HEK293 (cell line): ENCODE data around the gene HIP1.
A peak's percentile ranks its signal among the peaks of the same experiment; 100 is the strongest.
"Not testable (repeated sequence)": the region's sequence is repeated elsewhere in the genome, so short reads cannot be mapped to it uniquely, and the experiment has no call there.

Experiments
- CTCF ChIA-PET: fragments of 350-600 bp; formaldehyde crosslinking; extraction: SDS; loops from one replicate; lab custom pipeline; 2021; ENCODE audit warnings: antibody characterized with exemption; lab: Yijun Ruan, JAX
- POLR2A ChIA-PET: fragments of 300-600 bp; formaldehyde crosslinking; extraction: SDS; loops from one replicate; lab custom pipeline; 2020; ENCODE audit warnings: antibody characterized with exemption, inconsistent platforms; lab: Yijun Ruan, JAX
- H3K27ac ChIP-seq: fragments of 200-500 bp; sonication (Bioruptor generic); 2 replicates; pipeline ENCODE4 v1.5.1; 2014; ENCODE audit warnings: low read depth, low read length, control low read depth, inconsistent platforms; ENCODE audit errors: extremely low read depth
- H3K36me3 ChIP-seq, 2 experiments: fragments of 200-500 bp in 1 of 2; sonication (Bioruptor generic) in 1 of 2; 1 replicate in 1 of 2; 2 replicates in 1 of 2; pipeline ENCODE4 v1.5.1; 2014 to 2017; ENCODE audit warnings: inconsistent platforms in 2 of 2, low read length in 2 of 2; ENCODE audit not compliant: control insufficient read depth in 2 of 2, insufficient read depth in 1 of 2
- H3K4me1 ChIP-seq: fragments of 200-500 bp; sonication (Bioruptor generic); 2 replicates; pipeline ENCODE4 v1.5.1; 2014; ENCODE audit warnings: mild to moderate bottlenecking, low read length, inconsistent platforms; ENCODE audit not compliant: control insufficient read depth, insufficient read depth
- H3K4me3 ChIP-seq: 2 replicates; pipeline ENCODE4 v1.5.1; 2011; ENCODE audit warnings: low read depth, mild to moderate bottlenecking, control low read depth, low read length, moderate library complexity
- H3K9me3 ChIP-seq: fragments of 200-500 bp; sonication (Bioruptor generic); 2 replicates; pipeline ENCODE4 v1.5.1; 2014; ENCODE audit warnings: low read depth, low read length, inconsistent platforms; ENCODE audit not compliant: control insufficient read depth, insufficient read depth
- GLI2 ChIP-seq: fragments of 450-650 bp; formaldehyde crosslinking; IDR thresholded peaks from 2 replicates; pipeline ENCODE4; 2017; ENCODE audit warnings: missing biosample characterization, missing genetic modification characterization, low read depth, borderline replicate concordance
- REPIN1 ChIP-seq: fragments of 450-650 bp; formaldehyde crosslinking; IDR thresholded peaks from 2 replicates; pipeline ENCODE4 v1.5.1; 2017; ENCODE audit warnings: missing biosample characterization, missing genetic modification characterization, low read depth
- SP2 ChIP-seq: fragments of 450-650 bp; formaldehyde crosslinking; IDR thresholded peaks from 2 replicates; pipeline ENCODE4 v1.5.1; 2016; ENCODE audit warnings: missing biosample characterization, missing genetic modification characterization
- ZFHX2 ChIP-seq: fragments of 450-650 bp; formaldehyde crosslinking; conservative IDR thresholded peaks from 2 replicates; pipeline ENCODE4 v1.5.1; 2016; ENCODE audit warnings: missing biosample characterization, missing genetic modification characterization
- ZNF19 ChIP-seq: fragments of 450-650 bp; formaldehyde crosslinking; IDR thresholded peaks from 2 replicates; pipeline ENCODE4; 2016; ENCODE audit warnings: missing biosample characterization, missing genetic modification characterization, low read depth
- ZNF391 ChIP-seq: fragments of 450-650 bp; formaldehyde crosslinking; IDR thresholded peaks from 2 replicates; pipeline ENCODE4 v1.5.1; 2016; ENCODE audit warnings: low read depth, missing biosample characterization, missing genetic modification characterization, borderline replicate concordance
- ZNF394 ChIP-seq: fragments of 450-650 bp; formaldehyde crosslinking; IDR thresholded peaks from 2 replicates; pipeline ENCODE4 v1.5.1; 2016; ENCODE audit warnings: missing biosample characterization, missing genetic modification characterization, mild to moderate bottlenecking, moderate library complexity, borderline replicate concordance
- ZNF426 ChIP-seq: fragments of 450-650 bp; formaldehyde crosslinking; IDR thresholded peaks from 2 replicates; pipeline ENCODE4 v1.5.1; 2017; ENCODE audit warnings: missing biosample characterization, missing genetic modification characterization, mild to moderate bottlenecking, inconsistent platforms, moderate library complexity
- ZNF433 ChIP-seq: fragments of 450-650 bp; formaldehyde crosslinking; IDR thresholded peaks from 2 replicates; pipeline ENCODE4 v1.5.1; 2016; ENCODE audit warnings: missing biosample characterization, missing genetic modification characterization, low read depth
- ZNF48 ChIP-seq: fragments of 450-650 bp; formaldehyde crosslinking; IDR thresholded peaks from 2 replicates; pipeline ENCODE4 v1.5.1; 2016; ENCODE audit warnings: missing biosample characterization, missing genetic modification characterization
- ZNF555 ChIP-seq: fragments of 450-650 bp; formaldehyde crosslinking; conservative IDR thresholded peaks from 2 replicates; pipeline ENCODE4 v1.5.1; 2017; ENCODE audit warnings: missing biosample characterization, mild to moderate bottlenecking, missing genetic modification characterization, inconsistent platforms
- ZNF623 ChIP-seq: fragments of 450-650 bp; formaldehyde crosslinking; IDR thresholded peaks from 2 replicates; pipeline ENCODE4 v1.5.1; 2016; ENCODE audit warnings: missing biosample characterization, missing genetic modification characterization
- ZNF654 ChIP-seq: fragments of 450-650 bp; formaldehyde crosslinking; IDR thresholded peaks from 2 replicates; pipeline ENCODE4 v1.5.1; 2016; ENCODE audit warnings: low read depth, missing biosample characterization, missing genetic modification characterization
- ZXDB ChIP-seq: fragments of 450-650 bp; formaldehyde crosslinking; IDR thresholded peaks from 2 replicates; pipeline ENCODE4 v1.5.1; 2016; ENCODE audit warnings: missing biosample characterization, missing genetic modification characterization
- TF ChIP-seq, protein P1 (sequence below): fragments of 450-650 bp; formaldehyde crosslinking; IDR thresholded peaks from 2 replicates; pipeline ENCODE4 v1.5.1; 2016; ENCODE audit warnings: missing biosample characterization, missing genetic modification characterization
- TF ChIP-seq, protein P2 (sequence below): fragments of 450-650 bp; formaldehyde crosslinking; conservative IDR thresholded peaks from 2 replicates; pipeline ENCODE4 v1.5.1; 2016; ENCODE audit warnings: low read depth, missing biosample characterization, missing genetic modification characterization
- TF ChIP-seq, protein P3 (sequence below): fragments of 450-650 bp; formaldehyde crosslinking; IDR thresholded peaks from 2 replicates; pipeline ENCODE4 v1.5.1; 2016; ENCODE audit warnings: missing biosample characterization, missing genetic modification characterization

Gene HIP1

DNA sequence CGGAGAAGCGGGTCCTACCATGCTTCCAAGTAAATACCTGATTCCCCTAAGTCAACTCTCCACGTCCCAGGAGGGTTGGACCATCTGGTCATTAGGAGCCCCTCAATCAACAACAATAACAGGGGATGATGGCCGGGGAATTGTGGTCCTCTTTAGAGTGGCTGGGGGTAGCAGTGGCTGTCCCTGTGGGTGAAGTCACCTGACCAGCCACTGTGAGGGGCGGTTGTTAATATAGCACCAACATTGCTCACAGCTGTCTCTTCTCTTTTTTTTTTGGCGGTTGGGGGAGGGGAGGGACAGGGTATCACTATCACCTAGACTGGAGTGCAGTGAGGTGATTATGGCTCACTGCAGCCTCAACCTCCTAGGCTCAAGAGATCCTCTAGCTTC, 178.8 kb downstream of the HIP1 start:
- POLR2A ChIA-PET: no interaction called here
- no peak overlapping the region for H3K27ac ChIP-seq
- CTCF ChIA-PET: interaction anchor here (0.7 kb wide), 1 partner anchor 9 kb away, joined by 6 read pairs; no protein-coding TSS in a partner anchor

DNA sequence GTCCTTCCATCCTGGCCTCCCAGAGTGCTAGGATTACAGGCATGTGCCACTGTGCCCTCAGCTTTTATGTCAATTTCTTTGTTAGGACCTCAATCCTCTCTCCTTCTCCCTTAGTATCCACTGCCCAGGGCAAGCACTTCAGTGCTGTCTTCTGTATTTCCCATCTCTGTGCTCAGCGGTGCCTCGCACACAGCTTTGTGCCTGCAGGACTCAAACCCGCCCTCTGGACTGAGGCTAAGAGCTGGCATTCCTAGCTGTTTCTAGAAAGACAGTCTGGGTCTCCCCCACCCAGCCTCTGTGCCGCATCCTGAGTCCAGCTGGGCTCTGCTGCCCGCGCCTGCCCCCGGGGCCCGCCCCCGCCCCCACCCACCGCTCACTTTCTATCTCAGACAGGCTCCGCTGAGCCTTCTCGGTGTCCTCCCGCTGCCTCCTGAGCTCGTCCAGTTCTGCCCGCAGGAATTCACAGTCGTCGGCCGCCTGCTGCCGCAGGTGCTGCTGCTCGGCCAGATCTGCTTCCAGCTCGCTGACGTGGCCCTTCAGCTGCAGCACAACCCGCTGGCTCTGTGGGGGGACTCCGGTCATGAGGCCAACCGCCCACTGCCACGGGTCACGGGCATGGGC, 179.3 kb downstream of the HIP1 start:
- ChIA-PET CTCF (interaction anchor here (0.6 to 0.7 kb wide), 2 partner anchors 9 to 460 kb away, joined by 3 to 6 read pairs; no protein-coding TSS in a partner anchor), POLR2A (no interaction called here)

More for the DNA sequence above, 178.8 kb downstream of the HIP1 start:
- TF ChIP-seq REPIN1 (no peak), ZNF19 (tag by site-specific recombination) (no peak)
- no peaks in the 10 kb centered on the region; the same call in 1 of the 2 replicates for H3K4me1 ChIP-seq
- H3K9me3 ChIP-seq: no peaks in the 10 kb centered on the region
- peaks cover 9 to 46% of the 10 kb centered on the region in 2 experiments; a peak in 2 of 3 replicates for H3K36me3 ChIP-seq
- H3K4me3 ChIP-seq: no peak overlapping the region

DNA sequence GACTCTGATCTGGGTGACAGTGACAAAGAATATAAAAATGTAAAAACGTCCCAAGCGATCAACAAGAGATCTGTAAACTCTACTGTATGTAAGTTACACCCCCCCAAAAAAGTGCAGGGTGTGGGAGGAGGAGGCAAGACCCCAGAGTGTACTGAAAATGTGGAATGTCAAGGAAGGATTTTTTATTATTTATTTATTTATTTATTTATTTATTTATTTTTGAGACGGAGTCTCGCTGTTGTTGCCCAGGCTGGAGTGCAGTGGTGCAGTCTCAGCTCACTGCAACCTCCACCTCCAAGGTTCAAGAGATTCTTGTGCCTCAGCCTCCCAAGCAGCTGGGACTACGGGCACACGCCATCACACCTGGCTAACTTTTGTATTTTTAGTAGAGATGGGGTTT, 181.9 kb downstream of the HIP1 start:
- H3K9me3 ChIP-seq, POLR2A ChIA-PET, CTCF ChIA-PET: not testable (repeated sequence)
- TF ChIP-seq ZNF623 (tag by site-specific recombination): peak; percentile 46
- peak; percentile 27 for TF ChIP-seq ZNF654
- TF ChIP-seq, protein P1, sequence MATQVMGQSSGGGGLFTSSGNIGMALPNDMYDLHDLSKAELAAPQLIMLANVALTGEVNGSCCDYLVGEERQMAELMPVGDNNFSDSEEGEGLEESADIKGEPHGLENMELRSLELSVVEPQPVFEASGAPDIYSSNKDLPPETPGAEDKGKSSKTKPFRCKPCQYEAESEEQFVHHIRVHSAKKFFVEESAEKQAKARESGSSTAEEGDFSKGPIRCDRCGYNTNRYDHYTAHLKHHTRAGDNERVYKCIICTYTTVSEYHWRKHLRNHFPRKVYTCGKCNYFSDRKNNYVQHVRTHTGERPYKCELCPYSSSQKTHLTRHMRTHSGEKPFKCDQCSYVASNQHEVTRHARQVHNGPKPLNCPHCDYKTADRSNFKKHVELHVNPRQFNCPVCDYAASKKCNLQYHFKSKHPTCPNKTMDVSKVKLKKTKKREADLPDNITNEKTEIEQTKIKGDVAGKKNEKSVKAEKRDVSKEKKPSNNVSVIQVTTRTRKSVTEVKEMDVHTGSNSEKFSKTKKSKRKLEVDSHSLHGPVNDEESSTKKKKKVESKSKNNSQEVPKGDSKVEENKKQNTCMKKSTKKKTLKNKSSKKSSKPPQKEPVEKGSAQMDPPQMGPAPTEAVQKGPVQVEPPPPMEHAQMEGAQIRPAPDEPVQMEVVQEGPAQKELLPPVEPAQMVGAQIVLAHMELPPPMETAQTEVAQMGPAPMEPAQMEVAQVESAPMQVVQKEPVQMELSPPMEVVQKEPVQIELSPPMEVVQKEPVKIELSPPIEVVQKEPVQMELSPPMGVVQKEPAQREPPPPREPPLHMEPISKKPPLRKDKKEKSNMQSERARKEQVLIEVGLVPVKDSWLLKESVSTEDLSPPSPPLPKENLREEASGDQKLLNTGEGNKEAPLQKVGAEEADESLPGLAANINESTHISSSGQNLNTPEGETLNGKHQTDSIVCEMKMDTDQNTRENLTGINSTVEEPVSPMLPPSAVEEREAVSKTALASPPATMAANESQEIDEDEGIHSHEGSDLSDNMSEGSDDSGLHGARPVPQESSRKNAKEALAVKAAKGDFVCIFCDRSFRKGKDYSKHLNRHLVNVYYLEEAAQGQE (tag by site-specific recombination): 0 out of 2 replicates have a peak, but pooled peaks have one; percentile 31
- peak; percentile 41 for TF ChIP-seq ZNF555
- TF ChIP-seq ZNF394 (tag by site-specific recombination): peak; percentile 88
- peak; percentile 59 for TF ChIP-seq ZNF426
- TF ChIP-seq, protein P2, sequence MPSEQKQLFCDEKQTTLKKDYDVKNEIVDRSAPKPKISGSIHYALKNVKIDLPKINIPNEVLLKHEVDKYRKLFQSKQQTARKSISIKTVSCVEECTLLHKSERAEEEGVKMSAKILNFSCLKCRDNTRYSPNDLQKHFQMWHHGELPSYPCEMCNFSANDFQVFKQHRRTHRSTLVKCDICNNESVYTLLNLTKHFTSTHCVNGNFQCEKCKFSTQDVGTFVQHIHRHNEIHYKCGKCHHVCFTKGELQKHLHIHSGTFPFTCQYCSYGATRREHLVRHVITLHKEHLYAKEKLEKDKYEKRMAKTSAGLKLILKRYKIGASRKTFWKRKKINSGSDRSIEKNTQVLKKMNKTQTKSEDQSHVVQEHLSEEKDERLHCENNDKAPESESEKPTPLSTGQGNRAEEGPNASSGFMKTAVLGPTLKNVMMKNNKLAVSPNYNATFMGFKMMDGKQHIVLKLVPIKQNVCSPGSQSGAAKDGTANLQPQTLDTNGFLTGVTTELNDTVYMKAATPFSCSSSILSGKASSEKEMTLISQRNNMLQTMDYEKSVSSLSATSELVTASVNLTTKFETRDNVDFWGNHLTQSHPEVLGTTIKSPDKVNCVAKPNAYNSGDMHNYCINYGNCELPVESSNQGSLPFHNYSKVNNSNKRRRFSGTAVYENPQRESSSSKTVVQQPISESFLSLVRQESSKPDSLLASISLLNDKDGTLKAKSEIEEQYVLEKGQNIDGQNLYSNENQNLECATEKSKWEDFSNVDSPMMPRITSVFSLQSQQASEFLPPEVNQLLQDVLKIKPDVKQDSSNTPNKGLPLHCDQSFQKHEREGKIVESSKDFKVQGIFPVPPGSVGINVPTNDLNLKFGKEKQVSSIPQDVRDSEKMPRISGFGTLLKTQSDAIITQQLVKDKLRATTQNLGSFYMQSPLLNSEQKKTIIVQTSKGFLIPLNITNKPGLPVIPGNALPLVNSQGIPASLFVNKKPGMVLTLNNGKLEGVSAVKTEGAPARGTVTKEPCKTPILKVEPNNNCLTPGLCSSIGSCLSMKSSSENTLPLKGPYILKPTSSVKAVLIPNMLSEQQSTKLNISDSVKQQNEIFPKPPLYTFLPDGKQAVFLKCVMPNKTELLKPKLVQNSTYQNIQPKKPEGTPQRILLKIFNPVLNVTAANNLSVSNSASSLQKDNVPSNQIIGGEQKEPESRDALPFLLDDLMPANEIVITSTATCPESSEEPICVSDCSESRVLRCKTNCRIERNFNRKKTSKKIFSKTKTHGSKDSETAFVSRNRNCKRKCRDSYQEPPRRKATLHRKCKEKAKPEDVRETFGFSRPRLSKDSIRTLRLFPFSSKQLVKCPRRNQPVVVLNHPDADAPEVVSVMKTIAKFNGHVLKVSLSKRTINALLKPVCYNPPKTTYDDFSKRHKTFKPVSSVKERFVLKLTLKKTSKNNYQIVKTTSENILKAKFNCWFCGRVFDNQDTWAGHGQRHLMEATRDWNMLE (tag by site-specific recombination): peak; percentile 70
- TF ChIP-seq ZNF433 (tag by site-specific recombination): 0 out of 2 replicates have a peak, but pooled peaks have one; percentile 37
- TF ChIP-seq ZXDB: peak; percentile 25; the same call in 1 of the 2 replicates

More for the DNA sequence above, 179.3 kb downstream of the HIP1 start:
- H3K27ac ChIP-seq: no peak overlapping the region
- no peaks in the 10 kb centered on the region for H3K4me1 ChIP-seq
- H3K9me3 ChIP-seq: no peaks in the 10 kb centered on the region
- H3K4me3 ChIP-seq: no peak overlapping the region
- TF ChIP-seq, protein P3, sequence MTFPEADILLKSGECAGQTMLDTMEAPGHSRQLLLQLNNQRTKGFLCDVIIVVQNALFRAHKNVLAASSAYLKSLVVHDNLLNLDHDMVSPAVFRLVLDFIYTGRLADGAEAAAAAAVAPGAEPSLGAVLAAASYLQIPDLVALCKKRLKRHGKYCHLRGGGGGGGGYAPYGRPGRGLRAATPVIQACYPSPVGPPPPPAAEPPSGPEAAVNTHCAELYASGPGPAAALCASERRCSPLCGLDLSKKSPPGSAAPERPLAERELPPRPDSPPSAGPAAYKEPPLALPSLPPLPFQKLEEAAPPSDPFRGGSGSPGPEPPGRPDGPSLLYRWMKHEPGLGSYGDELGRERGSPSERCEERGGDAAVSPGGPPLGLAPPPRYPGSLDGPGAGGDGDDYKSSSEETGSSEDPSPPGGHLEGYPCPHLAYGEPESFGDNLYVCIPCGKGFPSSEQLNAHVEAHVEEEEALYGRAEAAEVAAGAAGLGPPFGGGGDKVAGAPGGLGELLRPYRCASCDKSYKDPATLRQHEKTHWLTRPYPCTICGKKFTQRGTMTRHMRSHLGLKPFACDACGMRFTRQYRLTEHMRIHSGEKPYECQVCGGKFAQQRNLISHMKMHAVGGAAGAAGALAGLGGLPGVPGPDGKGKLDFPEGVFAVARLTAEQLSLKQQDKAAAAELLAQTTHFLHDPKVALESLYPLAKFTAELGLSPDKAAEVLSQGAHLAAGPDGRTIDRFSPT (tag by site-specific recombination): no peak
- TF ChIP-seq SP2 (no peak), ZNF391 (tag by site-specific recombination) (no peak), GLI2 (tag by site-specific recombination) (no peak), ZNF555 (no peak), ZFHX2 (tag by site-specific recombination) (no peak), ZNF48 (tag by site-specific recombination) (no peak)
- peaks cover 9 to 48% of the 10 kb centered on the region in 2 experiments; a peak in 2 of 3 replicates for H3K36me3 ChIP-seq

More for the DNA sequence above, 181.9 kb downstream of the HIP1 start:
- not testable (repeated sequence) for H3K27ac ChIP-seq, H3K4me3 ChIP-seq, H3K4me1 ChIP-seq
- peaks cover 10 to 48% of the 10 kb centered on the region in 2 experiments; a peak in 2 of 3 replicates for H3K36me3 ChIP-seq
